HCT116 (cell line): ENCODE results near the gene SPON2. TPM values are rescaled to one million over a fixed set of nuclear protein-coding genes. Genes with fewer than 3 reads are reported as not detected.

Experiments used
- CEBPB ChIP-seq: IDR thresholded peaks from 2 replicates; pipeline ENCODE4 v1.6.1; 2012; ENCODE audit warnings: low read depth
- EGR1 ChIP-seq: IDR thresholded peaks from 2 replicates; pipeline ENCODE4 v1.6.1; 2012; ENCODE audit warnings: low read depth
- POLR2A ChIP-seq: IDR thresholded peaks from 2 replicates; pipeline ENCODE4 v1.7.0; 2011; ENCODE audit warnings: borderline replicate concordance; ENCODE audit not compliant: insufficient read depth, insufficient read length; ENCODE audit errors: extremely low read depth
- total RNA-seq: library from RNA; stranded (reverse); gene quantifications from one replicate; pipeline ENCODE4 v1.2.1, GENCODE V29; 2021; ENCODE audit not compliant: unreplicated experiment
- TF ChIP-seq, protein P1 (sequence below): IDR thresholded peaks from 2 replicates; pipeline ENCODE4 v1.6.1; 2012; ENCODE audit warnings: low read depth

Gene SPON2
- total RNA-seq, 1 experiment from 2014 or later: 1.5 TPM

DNA sequence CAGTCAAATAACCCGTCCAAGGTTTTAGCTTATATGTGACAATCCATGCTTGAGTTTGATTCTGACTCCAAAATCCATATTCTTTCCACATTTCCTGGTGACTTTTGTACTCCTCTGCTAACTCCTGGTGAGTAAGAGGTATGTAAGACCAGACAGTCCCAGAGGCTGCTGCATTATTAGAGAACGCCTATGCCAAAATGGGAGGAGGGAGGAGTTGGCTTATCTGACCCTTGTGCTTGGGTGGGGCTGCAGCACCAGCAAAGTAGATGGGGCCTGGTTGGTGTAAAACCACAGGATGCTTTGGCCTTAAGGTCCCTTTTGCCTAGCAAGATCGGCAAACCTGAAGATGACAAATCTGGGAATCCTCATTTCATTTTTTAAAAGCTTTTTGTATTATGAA, 49.9 kb downstream of the SPON2 start (continued):
- TF ChIP-seq, protein P1, sequence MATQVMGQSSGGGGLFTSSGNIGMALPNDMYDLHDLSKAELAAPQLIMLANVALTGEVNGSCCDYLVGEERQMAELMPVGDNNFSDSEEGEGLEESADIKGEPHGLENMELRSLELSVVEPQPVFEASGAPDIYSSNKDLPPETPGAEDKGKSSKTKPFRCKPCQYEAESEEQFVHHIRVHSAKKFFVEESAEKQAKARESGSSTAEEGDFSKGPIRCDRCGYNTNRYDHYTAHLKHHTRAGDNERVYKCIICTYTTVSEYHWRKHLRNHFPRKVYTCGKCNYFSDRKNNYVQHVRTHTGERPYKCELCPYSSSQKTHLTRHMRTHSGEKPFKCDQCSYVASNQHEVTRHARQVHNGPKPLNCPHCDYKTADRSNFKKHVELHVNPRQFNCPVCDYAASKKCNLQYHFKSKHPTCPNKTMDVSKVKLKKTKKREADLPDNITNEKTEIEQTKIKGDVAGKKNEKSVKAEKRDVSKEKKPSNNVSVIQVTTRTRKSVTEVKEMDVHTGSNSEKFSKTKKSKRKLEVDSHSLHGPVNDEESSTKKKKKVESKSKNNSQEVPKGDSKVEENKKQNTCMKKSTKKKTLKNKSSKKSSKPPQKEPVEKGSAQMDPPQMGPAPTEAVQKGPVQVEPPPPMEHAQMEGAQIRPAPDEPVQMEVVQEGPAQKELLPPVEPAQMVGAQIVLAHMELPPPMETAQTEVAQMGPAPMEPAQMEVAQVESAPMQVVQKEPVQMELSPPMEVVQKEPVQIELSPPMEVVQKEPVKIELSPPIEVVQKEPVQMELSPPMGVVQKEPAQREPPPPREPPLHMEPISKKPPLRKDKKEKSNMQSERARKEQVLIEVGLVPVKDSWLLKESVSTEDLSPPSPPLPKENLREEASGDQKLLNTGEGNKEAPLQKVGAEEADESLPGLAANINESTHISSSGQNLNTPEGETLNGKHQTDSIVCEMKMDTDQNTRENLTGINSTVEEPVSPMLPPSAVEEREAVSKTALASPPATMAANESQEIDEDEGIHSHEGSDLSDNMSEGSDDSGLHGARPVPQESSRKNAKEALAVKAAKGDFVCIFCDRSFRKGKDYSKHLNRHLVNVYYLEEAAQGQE: no peak
- TF ChIP-seq CEBPB (no peak), EGR1 (no peak), POLR2A (no peak)
- TF ChIP-seq, all 23 proteins: peak for 0

Other genes with a start within 250 kb of the SPON2 start
- 123 TPM for gene GAK, start 240.3 kb downstream of the SPON2 start, total RNA-seq
- gene TMEM175, start 240.1 kb downstream of the SPON2 start, total RNA-seq: 17.5 TPM
- gene DGKQ, start 199.0 kb downstream of the SPON2 start, total RNA-seq: 22.0 TPM
- gene IDUA, start 185.5 kb downstream of the SPON2 start, total RNA-seq: 28.2 TPM
- 0.22 TPM for gene SLC26A1, start 179.2 kb downstream of the SPON2 start, total RNA-seq
- gene FGFRL1, start 161.0 kb downstream of the SPON2 start, total RNA-seq: 91.1 TPM
- not detected for gene RNF212, start 59.0 kb downstream of the SPON2 start, total RNA-seq
- gene CTBP1, start 76.5 kb upstream of the SPON2 start, total RNA-seq: 175 TPM
- gene MAEA, start 117.3 kb upstream of the SPON2 start, total RNA-seq: 88.3 TPM
- gene UVSSA, start 174.6 kb upstream of the SPON2 start, total RNA-seq: 30.5 TPM
- gene NKX1-1, start 233.9 kb upstream of the SPON2 start, total RNA-seq: not detected